RWPE2 (cell line): Measurements from ENCODE around the gene PRKD2.

ENCODE experiments used
- ATAC-seq: fragments of 200-7000 bp; cut with Tn5 transposase; 3 replicates; pipeline ENCODE4 v1.9.1; 2021; ENCODE audit warnings: low read depth
- DNase-seq: peaks from one replicate; pipeline ENCODE4 v3.0.0-alpha.2; 2020; ENCODE audit warnings: low spot score
- H3K27ac ChIP-seq: fragments of 450-650 bp; 2 replicates; pipeline ENCODE4 v1.5.1; 2017; ENCODE audit warnings: mild to moderate bottlenecking; ENCODE audit not compliant: poor library complexity, severe bottlenecking
- H3K27me3 ChIP-seq: fragments of 250-450 bp; sonication (Bioruptor Pico); 2 replicates; pipeline ENCODE4 v1.5.1; 2021; ENCODE audit warnings: mild to moderate bottlenecking, moderate library complexity; ENCODE audit not compliant: insufficient read depth, poor library complexity, severe bottlenecking
- H3K36me3 ChIP-seq: fragments of 250-450 bp; sonication (Bioruptor Pico); 2 replicates; pipeline ENCODE4 v1.5.1; 2020; ENCODE audit warnings: low read depth, mild to moderate bottlenecking, moderate library complexity
- H3K4me1 ChIP-seq: fragments of 250-450 bp; sonication (Bioruptor Pico); 2 replicates; pipeline ENCODE4 v1.5.1; 2021; ENCODE audit warnings: mild to moderate bottlenecking, moderate library complexity; ENCODE audit not compliant: insufficient read depth, poor library complexity, severe bottlenecking
- H3K4me3 ChIP-seq: fragments of 250-450 bp; sonication (Bioruptor Pico); 2 replicates; pipeline ENCODE4 v1.5.1; 2021; ENCODE audit warnings: mild to moderate bottlenecking, moderate library complexity; ENCODE audit not compliant: severe bottlenecking
- H3K9me3 ChIP-seq: fragments of 250-450 bp; sonication (Bioruptor Pico); 2 replicates; pipeline ENCODE4 v1.5.1; 2021; ENCODE audit warnings: mild to moderate bottlenecking, moderate library complexity; ENCODE audit not compliant: severe bottlenecking
- TF ChIP-seq, protein P1 (sequence below): fragments of 450-650 bp; IDR thresholded peaks from one replicate; pipeline ENCODE4 v1.5.1; 2017; ENCODE audit warnings: mild to moderate bottlenecking, moderate library complexity; ENCODE audit not compliant: poor library complexity, severe bottlenecking

Gene PRKD2

DNA sequence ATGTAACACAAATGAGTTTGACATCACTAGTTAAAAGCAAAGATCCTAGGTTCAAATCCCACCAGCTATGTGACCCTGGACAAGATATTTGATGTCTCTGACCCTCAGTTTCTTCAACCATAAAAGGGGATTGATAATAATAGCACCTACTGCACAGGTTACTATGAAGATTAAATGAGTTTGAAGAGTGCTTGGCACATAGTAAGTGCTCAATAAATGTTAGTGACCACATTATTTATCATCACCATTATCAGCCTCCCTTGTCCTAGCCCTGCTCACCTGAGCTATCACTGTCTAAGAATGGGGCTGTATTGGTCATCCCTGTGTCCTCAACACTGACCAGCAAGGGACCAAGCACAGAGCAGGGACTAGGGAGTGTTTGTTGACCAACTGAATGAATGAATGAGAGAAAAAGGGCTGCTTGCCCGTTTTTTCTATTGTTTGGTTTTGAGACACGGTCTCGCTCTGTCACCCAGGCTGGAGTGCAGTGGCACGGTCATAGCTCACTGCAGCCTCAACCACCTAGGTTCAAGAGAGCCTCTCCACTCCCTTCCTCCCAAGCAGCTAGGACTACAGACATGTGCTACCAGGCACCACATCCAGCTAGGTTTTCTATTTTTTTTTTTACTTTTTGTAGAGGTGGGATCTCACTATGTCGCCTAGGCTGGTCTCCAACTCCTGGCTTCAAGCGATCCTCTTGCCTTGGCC is 29.3 kb downstream of the PRKD2 start:
- no peaks in the 10 kb centered on the region for H3K27me3 ChIP-seq
- no peak for ATAC-seq
- H3K36me3 ChIP-seq = peaks cover 87% of the 10 kb centered on the region
- TF ChIP-seq, protein P1, sequence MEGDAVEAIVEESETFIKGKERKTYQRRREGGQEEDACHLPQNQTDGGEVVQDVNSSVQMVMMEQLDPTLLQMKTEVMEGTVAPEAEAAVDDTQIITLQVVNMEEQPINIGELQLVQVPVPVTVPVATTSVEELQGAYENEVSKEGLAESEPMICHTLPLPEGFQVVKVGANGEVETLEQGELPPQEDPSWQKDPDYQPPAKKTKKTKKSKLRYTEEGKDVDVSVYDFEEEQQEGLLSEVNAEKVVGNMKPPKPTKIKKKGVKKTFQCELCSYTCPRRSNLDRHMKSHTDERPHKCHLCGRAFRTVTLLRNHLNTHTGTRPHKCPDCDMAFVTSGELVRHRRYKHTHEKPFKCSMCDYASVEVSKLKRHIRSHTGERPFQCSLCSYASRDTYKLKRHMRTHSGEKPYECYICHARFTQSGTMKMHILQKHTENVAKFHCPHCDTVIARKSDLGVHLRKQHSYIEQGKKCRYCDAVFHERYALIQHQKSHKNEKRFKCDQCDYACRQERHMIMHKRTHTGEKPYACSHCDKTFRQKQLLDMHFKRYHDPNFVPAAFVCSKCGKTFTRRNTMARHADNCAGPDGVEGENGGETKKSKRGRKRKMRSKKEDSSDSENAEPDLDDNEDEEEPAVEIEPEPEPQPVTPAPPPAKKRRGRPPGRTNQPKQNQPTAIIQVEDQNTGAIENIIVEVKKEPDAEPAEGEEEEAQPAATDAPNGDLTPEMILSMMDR = no peak
- H3K4me1 ChIP-seq = no peaks in the 10 kb centered on the region
- H3K9me3 ChIP-seq = no peaks in the 10 kb centered on the region
- DNase-seq = no peak
- H3K4me3 ChIP-seq = no peak overlapping the region
- H3K27ac ChIP-seq = no peak overlapping the region

DNA sequence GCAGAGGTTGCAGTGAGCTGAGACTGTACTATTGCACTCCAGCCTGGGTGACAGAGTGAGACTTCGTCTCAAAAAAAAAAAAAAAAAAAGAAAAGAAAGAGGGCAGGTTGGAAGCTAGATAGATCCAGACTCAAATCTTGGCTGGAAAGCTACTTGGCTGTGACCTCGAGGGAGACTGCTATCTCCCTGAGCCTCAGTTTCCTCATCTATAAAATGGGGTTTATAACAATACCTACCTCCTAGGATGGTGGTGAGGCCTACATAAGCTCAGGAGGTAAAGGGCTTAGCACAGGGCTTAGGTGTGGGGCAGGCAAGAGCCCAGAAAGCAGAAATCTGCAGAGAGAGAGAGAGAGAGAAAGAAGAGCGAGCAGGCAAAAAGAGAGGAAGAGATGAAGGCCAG is 31.7 kb downstream of the PRKD2 start:
- Histone ChIP-seq H3K27ac (no peak overlapping the region), H3K4me3 (no peak overlapping the region), H3K36me3 (peaks cover 77% of the 10 kb centered on the region), H3K27me3 (no peaks in the 10 kb centered on the region), H3K9me3 (no peaks in the 10 kb centered on the region), H3K4me1 (no peaks in the 10 kb centered on the region)
- no peak for ATAC-seq
- DNase-seq = no peak
- TF ChIP-seq, protein P1 = no peak

DNA sequence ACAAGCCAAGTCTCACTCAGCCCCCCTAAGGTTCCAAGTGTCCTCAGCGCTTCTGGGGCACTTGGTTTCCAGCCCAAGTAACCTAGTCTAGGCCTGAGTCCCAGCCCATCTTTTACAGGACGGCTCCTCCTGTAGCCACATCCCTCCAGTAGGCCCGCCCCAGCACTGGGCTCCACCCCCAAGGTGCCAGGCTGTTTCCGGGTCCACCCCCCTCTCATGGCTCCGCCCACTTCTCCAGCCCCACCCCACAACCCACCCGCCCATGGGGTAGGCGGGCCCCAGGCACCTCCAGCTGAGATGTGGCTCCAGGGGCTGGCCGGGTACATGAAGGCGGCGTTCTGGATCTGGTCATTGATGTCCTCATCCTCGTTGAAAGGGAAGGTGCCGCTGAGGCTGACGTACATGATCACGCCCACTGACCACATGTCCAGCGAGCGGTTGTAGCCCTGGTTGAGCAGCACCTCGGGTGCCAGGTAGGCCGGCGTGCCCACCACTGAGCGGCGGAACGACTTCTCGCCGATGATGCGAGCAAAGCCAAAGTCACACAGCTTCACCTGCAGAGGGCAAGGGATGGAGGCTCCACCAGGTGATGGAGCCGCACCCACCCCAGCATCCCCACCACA is 38.7 kb downstream of the PRKD2 start:
- no peak overlapping the region for H3K27ac ChIP-seq
- TF ChIP-seq, protein P1 = no peak
- no peaks in the 10 kb centered on the region for H3K4me1 ChIP-seq
- H3K4me3 ChIP-seq = no peak overlapping the region
- H3K36me3 ChIP-seq = peaks cover 83% of the 10 kb centered on the region
- DNase-seq (no peak), ATAC-seq (peak; percentile 62; the same call in 2 of the 3 replicates)
- no peaks in the 10 kb centered on the region for H3K9me3 ChIP-seq
- H3K27me3 ChIP-seq = no peaks in the 10 kb centered on the region

DNA sequence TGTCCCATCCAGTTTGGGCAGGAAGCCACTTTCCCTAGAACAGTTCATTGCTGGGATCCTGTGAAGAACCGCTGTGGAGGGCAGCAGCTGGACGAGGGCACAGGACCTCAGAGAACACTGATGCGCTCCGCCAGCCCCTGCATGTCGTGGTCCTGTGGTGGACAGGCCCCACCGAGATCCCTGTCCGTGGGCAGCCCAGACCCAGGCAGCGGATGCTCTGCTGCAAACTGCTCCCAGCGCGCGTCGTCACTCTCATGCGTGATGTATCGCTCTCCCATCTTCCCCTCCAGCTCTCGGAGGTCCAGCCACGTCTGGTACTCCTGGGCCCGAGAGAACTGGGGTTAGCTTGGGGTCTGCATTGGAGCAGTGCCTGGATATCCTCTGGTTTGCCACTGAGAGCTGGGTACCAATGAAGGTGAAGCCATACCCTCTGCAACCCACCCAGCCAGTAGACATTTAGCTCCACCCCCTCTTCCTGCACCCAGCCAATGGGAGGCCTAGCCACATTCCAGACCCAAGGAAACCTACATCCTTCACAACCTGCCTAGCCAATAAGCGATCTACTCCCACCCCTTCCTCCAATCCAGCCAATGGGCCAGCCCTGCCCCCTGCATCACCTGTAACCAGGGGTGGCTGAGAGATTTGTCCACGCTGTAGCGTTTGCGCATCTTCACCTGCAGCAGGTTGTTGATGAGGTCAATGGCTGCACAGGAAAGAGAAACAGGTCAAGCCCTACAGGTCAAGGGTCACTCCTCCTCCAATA is 42.3 kb downstream of the PRKD2 start:
- Histone ChIP-seq H3K27ac (no peak overlapping the region), H3K4me1 (no peaks in the 10 kb centered on the region), H3K27me3 (no peaks in the 10 kb centered on the region), H3K4me3 (no peak overlapping the region), H3K36me3 (peaks cover 57% of the 10 kb centered on the region), H3K9me3 (no peaks in the 10 kb centered on the region)
- TF ChIP-seq, protein P1 = no peak
- DNase-seq (no peak), ATAC-seq (peak; percentile 76)
